CD4-positive, alpha-beta T cell treated with Interleukin-2 at 100 ng/mL for 4 hours (primary cell): ENCODE data around the gene PLA1A.

Experiments
- DNase-seq: peaks from one replicate; pipeline ENCODE4 v3.0.0-alpha.2; 2020; ENCODE audit warnings: low spot score

Gene PLA1A

GRCh38 chr3:119636891-119637611 is 39.4 kb downstream of the PLA1A start:
- no peak for DNase-seq

GRCh38 chr3:119637679-119638477 is 40.2 kb downstream of the PLA1A start:
- peak; percentile 8 for DNase-seq

DNA sequence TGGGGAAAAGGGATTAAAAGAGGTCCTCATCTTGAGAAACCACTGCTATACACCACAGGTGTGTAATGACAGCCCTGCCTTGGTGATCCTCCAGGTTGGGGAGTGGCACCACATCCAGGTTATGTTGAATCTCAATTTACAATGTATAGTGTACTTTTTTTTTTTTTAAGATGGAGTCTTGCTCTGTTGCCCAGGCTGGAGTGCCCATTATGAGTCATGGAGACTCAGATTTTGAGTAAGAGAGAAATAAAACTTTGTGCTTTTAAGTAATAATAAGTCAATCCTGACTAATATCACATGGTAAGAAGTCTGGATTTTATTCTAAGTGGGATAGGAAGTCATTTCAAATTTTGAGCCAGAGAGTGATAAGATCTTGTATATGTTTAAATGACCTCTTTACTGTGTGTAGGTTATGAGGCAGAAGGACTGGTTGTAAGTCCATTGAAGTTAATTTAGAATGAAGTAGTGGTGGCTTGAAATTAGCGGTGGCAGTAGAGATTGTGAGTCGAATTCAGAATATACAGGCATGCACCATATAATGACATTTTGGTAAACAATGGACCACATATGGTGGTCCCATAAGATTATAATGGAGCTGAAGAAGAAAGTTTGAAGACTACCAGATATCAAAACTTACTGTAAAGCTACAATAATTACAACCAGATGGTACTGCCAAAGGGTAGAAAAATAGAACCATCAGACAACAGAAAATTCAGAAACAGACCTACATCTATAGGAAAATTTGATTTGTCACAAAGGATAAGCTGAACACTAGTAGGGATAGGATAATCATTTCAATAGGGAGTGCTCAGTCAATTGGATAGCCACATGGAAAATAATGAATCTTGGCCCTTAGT is 42.0 kb downstream of the PLA1A start:
- no peak for DNase-seq

- no peak for DNase-seq
Observed at GRCh38 chr3:119641416-119641815, 43.7 kb downstream of the PLA1A start.

GRCh38 chr3:119642746-119643473 is 45.2 kb downstream of the PLA1A start:
- no peak for DNase-seq

DNA sequence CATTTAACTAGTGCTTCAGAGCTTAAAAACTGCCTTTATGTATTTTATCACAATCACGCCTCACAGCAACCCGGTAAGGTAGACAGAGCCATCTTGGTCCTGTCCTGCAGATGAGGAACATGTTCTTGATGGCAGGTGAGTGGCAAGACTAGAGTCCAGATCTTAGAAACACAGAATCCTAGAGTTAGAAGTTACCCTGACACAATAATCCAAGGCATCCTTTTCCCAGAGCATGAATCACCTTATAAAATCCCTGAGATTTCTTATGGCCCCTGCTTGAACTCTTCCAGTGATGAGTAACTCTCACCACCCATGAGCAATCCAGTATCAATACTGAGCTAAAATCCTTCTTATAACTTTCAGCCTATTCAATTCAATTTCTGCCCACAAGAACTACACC is 45.8 kb downstream of the PLA1A start:
- no peak for DNase-seq

GRCh38 chr3:119644481-119644880 is 46.8 kb downstream of the PLA1A start:
- DNase-seq: no peak

DNA sequence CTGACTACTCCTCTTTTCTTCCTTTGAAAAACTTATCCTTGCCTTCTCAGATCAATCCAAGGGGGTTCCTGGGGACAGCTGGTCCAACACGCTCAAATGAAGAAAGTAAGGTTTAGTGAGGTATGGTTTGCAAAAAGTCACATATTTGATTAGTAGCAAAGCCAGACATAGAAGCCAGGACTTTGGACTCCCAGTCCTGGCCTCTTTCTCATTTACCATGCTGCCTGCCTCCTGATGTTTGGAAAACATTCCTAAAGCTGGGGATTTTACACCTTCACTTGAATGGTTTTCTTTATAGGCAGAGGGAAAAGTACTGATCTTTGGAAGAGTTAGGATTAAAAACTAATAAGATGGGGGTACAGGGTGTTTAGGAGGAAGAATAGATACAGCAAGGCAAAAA is 48.1 kb downstream of the PLA1A start:
- DNase-seq: no peak

- no peak for DNase-seq
Observed at GRCh38 chr3:119647171-119647570, 49.5 kb downstream of the PLA1A start.

GRCh38 chr3:119647843-119648575 is 50.3 kb downstream of the PLA1A start:
- no peak for DNase-seq

- no peak for DNase-seq
Observed at GRCh38 chr3:119649761-119650160, 52.1 kb downstream of the PLA1A start.

DNA sequence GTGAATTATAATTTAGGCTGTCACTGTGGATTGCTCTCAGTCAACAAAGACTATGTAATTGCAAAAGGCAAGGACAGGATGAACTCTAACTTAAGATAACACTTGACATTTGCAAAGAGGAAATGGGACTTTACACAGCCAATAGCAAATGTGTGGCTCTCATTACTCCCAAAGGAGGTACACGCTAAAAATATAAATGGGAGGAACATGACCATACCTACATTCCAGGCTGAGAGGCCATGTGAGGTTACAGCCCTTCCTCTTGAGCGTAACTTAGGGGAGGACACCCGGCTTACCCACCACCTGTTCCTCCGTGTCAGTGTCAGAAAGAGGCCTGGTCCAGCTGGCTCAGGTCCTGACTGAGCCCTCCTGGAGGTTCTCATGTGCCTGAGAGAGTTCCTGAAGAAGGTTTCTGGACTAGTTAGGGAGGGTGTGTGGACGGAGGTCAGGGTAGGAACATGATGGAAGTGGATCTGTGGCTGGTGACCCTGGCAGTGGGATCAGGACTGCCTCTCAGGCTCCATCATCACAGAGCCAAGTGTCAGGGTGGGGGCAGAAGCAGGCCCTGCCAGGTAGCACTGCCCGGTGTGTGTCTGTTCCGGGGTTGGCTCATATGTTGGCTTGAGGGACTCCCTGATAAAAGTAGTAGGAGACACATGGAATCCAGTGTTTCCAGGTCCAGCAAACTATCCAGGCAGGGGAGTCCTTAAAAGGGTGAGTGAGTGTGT is 54.8 kb downstream of the PLA1A start:
- no peak for DNase-seq

DNA sequence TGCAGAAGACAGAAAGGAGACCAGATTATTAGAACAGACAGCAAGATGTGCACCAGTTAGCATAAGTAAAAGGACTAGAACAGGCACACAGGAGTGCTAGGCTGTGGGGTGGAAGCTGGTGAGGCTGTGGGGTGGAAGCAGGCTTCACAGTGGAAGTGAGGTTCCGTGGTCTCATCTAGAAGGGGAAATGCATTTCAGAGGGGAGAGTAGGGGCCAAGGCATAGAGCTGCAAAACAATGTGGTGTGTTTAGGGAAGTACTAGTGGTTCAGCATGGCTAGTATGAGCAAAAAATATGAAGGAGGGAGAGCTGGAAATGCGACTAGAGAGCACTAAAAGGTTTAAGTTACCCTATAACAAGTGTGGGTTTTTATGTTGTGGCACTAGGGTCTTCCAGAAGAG is 56.2 kb downstream of the PLA1A start:
- DNase-seq: no peak

GRCh38 chr3:119657887-119658702 is 60.4 kb downstream of the PLA1A start:
- no peak for DNase-seq

- DNase-seq: no peak
Observed at GRCh38 chr3:119658994-119659393, 61.3 kb downstream of the PLA1A start.

DNA sequence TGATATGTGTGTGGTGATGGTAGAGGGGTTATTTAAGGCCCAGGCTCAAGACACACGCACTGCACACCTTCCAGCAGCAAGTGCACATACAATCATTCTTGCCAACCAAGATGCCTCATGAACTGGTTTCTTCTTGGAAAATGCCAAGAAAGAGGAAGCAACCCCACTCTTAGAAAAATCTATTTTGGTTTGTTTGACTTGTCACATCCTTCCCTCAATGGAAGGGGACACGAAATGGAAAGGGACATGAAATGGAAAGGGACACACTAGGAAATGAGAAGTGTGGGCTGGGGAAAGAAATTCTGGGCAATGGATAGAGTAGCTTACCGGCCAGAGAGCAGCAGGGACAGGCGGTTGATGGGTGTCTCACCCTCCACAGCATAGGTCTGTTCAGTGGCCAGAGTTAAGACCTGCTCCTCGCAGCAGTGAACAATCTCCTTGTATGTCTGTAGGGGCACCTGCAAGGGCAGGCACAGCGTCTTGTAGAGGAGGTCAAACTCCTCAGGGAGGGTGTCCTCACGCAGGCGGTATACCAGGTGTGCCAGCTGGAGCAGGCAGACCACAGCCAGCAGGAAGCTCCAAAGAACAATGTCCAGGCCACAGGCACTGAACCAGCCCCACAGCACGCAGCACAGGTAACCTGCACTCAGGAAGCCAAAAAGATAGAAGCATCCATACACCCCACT is 62.1 kb downstream of the PLA1A start:
- DNase-seq: no peak

- no peak for DNase-seq
Observed at GRCh38 chr3:119660474-119661440, 63.1 kb downstream of the PLA1A start, which contains the start of gene POPDC2. Gene POPDC2 (minus strand): TSS chr3:119660589. CDS start chr3:119660423, 166 bp downstream.
